Adrenal gland (tissue), 5 donors: ENCODE results near the gene SHMT2.

Source experiments
- POLR2A ChIP-seq, 2 donors: fragments of 450-650 bp; IDR thresholded peaks; one replicate each; pipeline ENCODE4 v1.6.1; 2017; ENCODE audit warnings: antibody characterized with exemption in 2 of 2, mild to moderate bottlenecking in 2 of 2, moderate library complexity in 1 of 2
- TF ChIP-seq, protein P1 (sequence below), 6 experiments: fragments of 450-650 bp in 4 of 6; fragments of 200-600 bp in 2 of 6; sonication (generic) in 1 of 6; IDR thresholded peaks; 1 replicate in 5 of 6; 2 replicates in 1 of 6; pipeline versions ENCODE4 v1.5.1 to v1.8.0; 2016 to 2021; ENCODE audit warnings: antibody characterized with exemption in 6 of 6, mild to moderate bottlenecking in 2 of 6, moderate library complexity in 1 of 6
- donor health status: DM: no; HTN: no; CAD: no.

DNA sequence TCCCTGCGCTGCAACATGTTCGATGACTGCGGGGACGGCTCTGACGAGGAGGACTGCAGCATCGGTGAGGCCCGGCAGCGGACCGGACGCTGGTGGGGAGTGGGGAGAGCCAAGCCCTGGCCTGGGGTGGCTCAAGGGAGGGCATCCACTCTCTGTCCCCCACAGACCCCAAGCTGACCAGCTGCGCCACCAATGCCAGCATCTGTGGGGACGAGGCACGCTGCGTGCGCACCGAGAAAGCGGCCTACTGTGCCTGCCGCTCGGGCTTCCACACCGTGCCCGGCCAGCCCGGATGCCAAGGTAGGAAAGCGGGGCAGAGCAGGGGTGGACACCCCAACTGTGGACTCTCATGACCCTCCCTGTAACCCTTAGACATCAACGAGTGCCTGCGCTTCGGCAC is 24.3 kb upstream of the SHMT2 start:
- TF ChIP-seq, protein P1, sequence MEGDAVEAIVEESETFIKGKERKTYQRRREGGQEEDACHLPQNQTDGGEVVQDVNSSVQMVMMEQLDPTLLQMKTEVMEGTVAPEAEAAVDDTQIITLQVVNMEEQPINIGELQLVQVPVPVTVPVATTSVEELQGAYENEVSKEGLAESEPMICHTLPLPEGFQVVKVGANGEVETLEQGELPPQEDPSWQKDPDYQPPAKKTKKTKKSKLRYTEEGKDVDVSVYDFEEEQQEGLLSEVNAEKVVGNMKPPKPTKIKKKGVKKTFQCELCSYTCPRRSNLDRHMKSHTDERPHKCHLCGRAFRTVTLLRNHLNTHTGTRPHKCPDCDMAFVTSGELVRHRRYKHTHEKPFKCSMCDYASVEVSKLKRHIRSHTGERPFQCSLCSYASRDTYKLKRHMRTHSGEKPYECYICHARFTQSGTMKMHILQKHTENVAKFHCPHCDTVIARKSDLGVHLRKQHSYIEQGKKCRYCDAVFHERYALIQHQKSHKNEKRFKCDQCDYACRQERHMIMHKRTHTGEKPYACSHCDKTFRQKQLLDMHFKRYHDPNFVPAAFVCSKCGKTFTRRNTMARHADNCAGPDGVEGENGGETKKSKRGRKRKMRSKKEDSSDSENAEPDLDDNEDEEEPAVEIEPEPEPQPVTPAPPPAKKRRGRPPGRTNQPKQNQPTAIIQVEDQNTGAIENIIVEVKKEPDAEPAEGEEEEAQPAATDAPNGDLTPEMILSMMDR (IDR thresholded peaks at IDR 0.05), result no peak
- TF ChIP-seq POLR2A (IDR thresholded peaks at IDR 0.05), result no peak
